ENCODE results near the gene ZMYND15.

DNA sequence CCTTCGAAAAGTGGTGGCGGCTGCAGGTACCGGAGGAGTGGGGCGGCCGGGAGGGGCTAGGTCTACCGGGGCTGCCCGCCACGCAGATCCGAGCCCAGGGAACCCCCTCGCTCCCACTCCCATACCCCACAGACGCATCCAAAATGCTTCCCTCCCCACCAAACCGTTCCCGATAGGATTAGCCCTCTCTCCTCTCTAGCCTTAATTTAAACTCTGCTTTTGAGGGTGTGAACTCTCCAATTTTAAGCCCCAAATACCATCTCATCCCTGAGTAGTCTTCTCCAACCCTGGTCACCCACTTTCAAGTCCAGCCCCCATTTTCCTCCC, 355 bp downstream of the ZMYND15 start:
- no peak for TF ChIP-seq MXI1 (conservative IDR thresholded peaks at IDR 0.05; ENCODE audit: poor library complexity, severe bottlenecking)
- TF ChIP-seq, protein P1, sequence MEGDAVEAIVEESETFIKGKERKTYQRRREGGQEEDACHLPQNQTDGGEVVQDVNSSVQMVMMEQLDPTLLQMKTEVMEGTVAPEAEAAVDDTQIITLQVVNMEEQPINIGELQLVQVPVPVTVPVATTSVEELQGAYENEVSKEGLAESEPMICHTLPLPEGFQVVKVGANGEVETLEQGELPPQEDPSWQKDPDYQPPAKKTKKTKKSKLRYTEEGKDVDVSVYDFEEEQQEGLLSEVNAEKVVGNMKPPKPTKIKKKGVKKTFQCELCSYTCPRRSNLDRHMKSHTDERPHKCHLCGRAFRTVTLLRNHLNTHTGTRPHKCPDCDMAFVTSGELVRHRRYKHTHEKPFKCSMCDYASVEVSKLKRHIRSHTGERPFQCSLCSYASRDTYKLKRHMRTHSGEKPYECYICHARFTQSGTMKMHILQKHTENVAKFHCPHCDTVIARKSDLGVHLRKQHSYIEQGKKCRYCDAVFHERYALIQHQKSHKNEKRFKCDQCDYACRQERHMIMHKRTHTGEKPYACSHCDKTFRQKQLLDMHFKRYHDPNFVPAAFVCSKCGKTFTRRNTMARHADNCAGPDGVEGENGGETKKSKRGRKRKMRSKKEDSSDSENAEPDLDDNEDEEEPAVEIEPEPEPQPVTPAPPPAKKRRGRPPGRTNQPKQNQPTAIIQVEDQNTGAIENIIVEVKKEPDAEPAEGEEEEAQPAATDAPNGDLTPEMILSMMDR (IDR thresholded peaks at IDR 0.05; ENCODE audit: poor library complexity, severe bottlenecking) = no peak
- TF ChIP-seq TAF1 (IDR thresholded peaks at IDR 0.05; ENCODE audit: low read depth) = no peak
- no peak for TF ChIP-seq RAD21 (conservative IDR thresholded peaks at IDR 0.05)
